Ectodermal cell (in vitro differentiated cells): Measurements from ENCODE around the gene UACA.

Experiments
- H3K27ac ChIP-seq: 2 replicates; pipeline ENCODE4 v1.7.0; 2013; ENCODE audit warnings: mild to moderate bottlenecking, low read depth, low read length; ENCODE audit not compliant: insufficient read depth, poor library complexity, severe bottlenecking
- H3K27me3 ChIP-seq: 2 replicates; pipeline ENCODE4 v1.7.0; 2013; ENCODE audit warnings: mild to moderate bottlenecking, low read length; ENCODE audit not compliant: insufficient read depth, control insufficient read depth, poor library complexity, severe bottlenecking
- H3K36me3 ChIP-seq: one replicate; pipeline ENCODE4 v1.7.0; 2013; ENCODE audit warnings: low read length; ENCODE audit not compliant: control insufficient read depth, insufficient read depth
- H3K4me1 ChIP-seq: one replicate; pipeline ENCODE4 v1.7.0; 2013; ENCODE audit warnings: low read length; ENCODE audit not compliant: control insufficient read depth, insufficient read depth
- H3K4me3 ChIP-seq: 2 replicates; pipeline ENCODE4 v1.7.0; 2013; ENCODE audit warnings: low read depth, low read length, control low read depth; ENCODE audit not compliant: insufficient read depth
- H3K9me3 ChIP-seq: 2 replicates; pipeline ENCODE4 v1.7.0; 2013; ENCODE audit warnings: mild to moderate bottlenecking, low read length, moderate library complexity; ENCODE audit not compliant: control insufficient read depth
- WGBS, 2 experiments: methylation state at CpG; one replicate each; pipeline ENCODE4 v1.1.7; 2013; ENCODE audit warnings: missing lambda C conversion rate in 2 of 2; 5-methylcytosine and 5-hydroxymethylcytosine counted together

UACA gene

GRCh38 chr15:70708839-70709238 is 54.5 kb downstream of the UACA start:
- no peaks in the 10 kb centered on the region for H3K4me1 ChIP-seq
- 49 to 53% methylated on average over 3 of the region's 3 CpGs for WGBS, 2 experiments
- no peaks in the 10 kb centered on the region for H3K36me3 ChIP-seq
- no peak overlapping the region for H3K4me3 ChIP-seq
- no peak overlapping the region for H3K27ac ChIP-seq
- H3K9me3 ChIP-seq: no peaks in the 10 kb centered on the region
- H3K27me3 ChIP-seq: no peaks in the 10 kb centered on the region

DNA sequence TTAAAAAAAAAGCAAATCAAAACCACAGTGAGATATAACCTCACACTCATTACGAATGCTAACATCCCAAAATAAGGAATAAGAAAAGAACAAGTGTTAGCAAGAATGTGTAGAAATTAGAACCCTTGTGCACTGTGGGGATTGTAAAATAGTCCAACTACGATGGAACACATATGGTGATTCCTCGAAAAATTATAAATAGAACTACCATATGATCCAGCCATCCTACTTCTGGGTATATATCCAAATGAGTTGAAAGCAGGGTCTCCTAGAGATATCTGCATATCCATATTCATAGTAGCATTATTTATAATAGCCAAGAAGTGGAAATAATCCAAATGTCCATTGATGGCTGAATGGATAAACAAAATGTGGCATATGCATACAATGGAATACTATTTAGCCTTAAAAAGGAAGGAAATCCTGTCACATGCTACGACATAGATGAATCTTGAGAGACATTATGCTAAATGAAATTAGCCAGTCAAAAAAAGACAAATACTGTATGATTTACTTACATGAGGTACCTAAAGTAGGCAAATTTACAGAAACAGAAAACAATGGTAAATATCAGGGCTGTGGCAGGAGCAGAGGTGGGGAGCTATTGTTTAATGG is 55.6 kb downstream of the UACA start:
- Histone ChIP-seq H3K4me1 (peaks cover 3% of the 10 kb centered on the region), H3K27ac (no peak overlapping the region), H3K27me3 (no peaks in the 10 kb centered on the region), H3K36me3 (no peaks in the 10 kb centered on the region), H3K9me3 (no peaks in the 10 kb centered on the region), H3K4me3 (no peak overlapping the region)
- 89 to 97% methylated on average over 3 to 4 of the region's 4 CpGs for WGBS, 2 experiments

- peaks cover 14% of the 10 kb centered on the region for H3K4me1 ChIP-seq
- no peaks in the 10 kb centered on the region for H3K36me3 ChIP-seq
- H3K9me3 ChIP-seq: no peaks in the 10 kb centered on the region
- WGBS, 2 experiments: 91 to 96% methylated on average over 3 to 5 of the region's 5 CpGs
- no peak overlapping the region for H3K27ac ChIP-seq
- H3K27me3 ChIP-seq: no peaks in the 10 kb centered on the region
- H3K4me3 ChIP-seq: no peak overlapping the region
Observed at GRCh38 chr15:70704731-70705130, 58.6 kb downstream of the UACA start.

DNA sequence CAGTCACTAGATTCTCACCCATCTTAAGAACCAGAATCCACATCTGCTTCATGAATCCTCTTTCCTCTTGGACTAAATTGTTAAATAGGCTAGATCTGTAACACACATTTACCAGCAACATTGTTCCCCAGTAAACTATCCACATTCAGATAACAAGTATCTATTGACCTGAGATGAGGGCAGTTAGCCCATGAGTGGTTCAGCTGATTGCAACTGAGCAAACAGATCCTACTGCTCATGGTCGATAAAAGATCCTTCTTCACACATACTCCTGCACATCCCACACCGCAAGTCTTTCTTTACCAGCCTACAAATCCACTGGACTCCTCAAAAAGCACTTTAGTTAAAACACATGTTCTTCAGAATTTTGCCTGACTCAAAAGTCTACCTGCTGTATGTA is 59.2 kb downstream of the UACA start:
- Histone ChIP-seq H3K4me3 (no peak overlapping the region), H3K9me3 (no peaks in the 10 kb centered on the region), H3K4me1 (peaks cover 14% of the 10 kb centered on the region), H3K27me3 (no peaks in the 10 kb centered on the region), H3K36me3 (no peaks in the 10 kb centered on the region), H3K27ac (no peak overlapping the region)
- WGBS, 2 experiments: 93 to 97% methylated on average over 2 of the region's 2 CpGs

GRCh38 chr15:70703096-70703878 is 60.1 kb downstream of the UACA start:
- Histone ChIP-seq H3K36me3 (no peaks in the 10 kb centered on the region), H3K4me1 (peaks cover 14% of the 10 kb centered on the region), H3K9me3 (no peaks in the 10 kb centered on the region), H3K27ac (no peak overlapping the region), H3K27me3 (no peaks in the 10 kb centered on the region), H3K4me3 (no peak overlapping the region)
- 80 to 83% methylated on average over 6 of the region's 7 CpGs for WGBS, 2 experiments

- H3K4me3 ChIP-seq: no peak overlapping the region
- no peaks in the 10 kb centered on the region for H3K36me3 ChIP-seq
- H3K27me3 ChIP-seq: no peaks in the 10 kb centered on the region
- H3K4me1 ChIP-seq: peaks cover 14% of the 10 kb centered on the region
- H3K27ac ChIP-seq: no peak overlapping the region
- no peaks in the 10 kb centered on the region for H3K9me3 ChIP-seq
- 87 to 96% methylated on average over 2 of the region's 2 CpGs for WGBS, 2 experiments
Observed at GRCh38 chr15:70702584-70702983, 60.8 kb downstream of the UACA start.

DNA sequence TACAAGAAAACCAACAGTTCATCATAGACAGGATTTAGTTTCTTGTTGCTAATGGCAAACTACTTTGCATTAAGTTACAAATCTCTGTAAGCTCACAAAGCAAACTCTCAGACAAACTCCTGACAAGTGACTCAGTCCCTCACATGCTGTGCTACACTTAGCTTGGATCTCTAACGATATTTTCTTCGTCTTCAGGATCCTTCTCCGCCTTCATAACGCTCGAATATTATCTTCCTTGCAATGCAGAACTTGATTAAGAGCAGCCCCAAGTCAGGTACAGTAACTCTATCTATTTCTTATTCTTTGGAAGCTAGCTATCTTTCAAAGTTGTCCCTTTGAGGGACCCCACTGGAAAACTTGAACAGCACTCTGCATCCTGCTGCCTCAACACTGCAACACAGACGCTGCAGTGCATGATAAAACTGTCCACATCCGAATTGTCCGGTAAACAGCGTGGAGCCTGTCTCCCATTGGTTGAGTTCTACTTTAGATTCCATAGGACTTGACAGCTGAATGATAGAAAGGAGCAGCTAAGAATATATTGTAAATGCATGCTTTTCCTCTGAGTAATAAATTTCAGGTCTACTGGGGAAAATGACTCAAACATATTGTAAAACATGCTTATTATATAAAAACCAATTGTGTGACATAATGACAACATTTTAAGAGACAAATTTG is 61.3 kb downstream of the UACA start:
- H3K4me1 ChIP-seq: peaks cover 14% of the 10 kb centered on the region
- WGBS, 2 experiments: 68 to 69% methylated on average over 9 of the region's 9 CpGs
- H3K4me3 ChIP-seq: no peak overlapping the region

GRCh38 chr15:70701171-70701570 is 62.2 kb downstream of the UACA start:
- 83 to 89% methylated on average over 2 of the region's 2 CpGs for WGBS, 2 experiments
- Histone ChIP-seq H3K27ac (no peak overlapping the region), H3K36me3 (no peaks in the 10 kb centered on the region), H3K4me3 (no peak overlapping the region), H3K4me1 (peaks cover 14% of the 10 kb centered on the region), H3K27me3 (no peaks in the 10 kb centered on the region), H3K9me3 (no peaks in the 10 kb centered on the region)

More for the DNA sequence above, 61.3 kb downstream of the UACA start:
- peak overlapping the region; percentile 9 for H3K27ac ChIP-seq
- H3K9me3 ChIP-seq: no peaks in the 10 kb centered on the region
- no peaks in the 10 kb centered on the region for H3K27me3 ChIP-seq
- H3K36me3 ChIP-seq: no peaks in the 10 kb centered on the region

DNA sequence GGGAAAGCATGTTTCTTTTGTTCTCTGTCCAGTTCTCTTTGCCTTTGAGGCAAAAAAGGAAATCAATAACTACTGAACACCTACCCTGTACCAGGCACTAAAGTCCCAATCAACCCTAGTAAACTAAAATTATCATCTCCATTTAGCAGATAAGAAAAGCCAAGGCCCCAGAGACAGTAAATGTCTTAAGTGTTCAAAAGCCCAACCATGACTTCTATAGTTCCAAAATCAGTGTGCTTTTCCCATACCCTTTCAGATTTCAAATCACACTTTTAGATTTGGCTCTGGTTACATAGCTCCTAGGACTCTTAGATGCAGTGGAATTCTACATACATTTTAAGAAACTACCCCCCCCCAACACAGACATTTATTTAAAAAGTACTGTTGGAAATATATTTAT is 63.5 kb downstream of the UACA start:
- Histone ChIP-seq H3K27me3 (no peaks in the 10 kb centered on the region), H3K4me3 (no peak overlapping the region), H3K4me1 (peaks cover 14% of the 10 kb centered on the region), H3K36me3 (no peaks in the 10 kb centered on the region), H3K27ac (no peak overlapping the region), H3K9me3 (no peaks in the 10 kb centered on the region)

- H3K9me3 ChIP-seq: no peaks in the 10 kb centered on the region
- no peaks in the 10 kb centered on the region for H3K36me3 ChIP-seq
- H3K27me3 ChIP-seq: no peaks in the 10 kb centered on the region
- H3K4me3 ChIP-seq: no peak overlapping the region
- H3K4me1 ChIP-seq: peaks cover 14% of the 10 kb centered on the region
- 79 to 81% methylated on average over 3 of the region's 3 CpGs for WGBS, 2 experiments
- H3K27ac ChIP-seq: no peak overlapping the region
Observed at GRCh38 chr15:70698836-70699390, 64.4 kb downstream of the UACA start.
